CD4-positive, alpha-beta T cell treated with Interleukin-21 for 1 hour (primary cell): Measurements from ENCODE around the gene PRKG1.
"Not testable (repeated sequence)": the region's sequence is repeated elsewhere in the genome, so short reads cannot be mapped to it uniquely, and the experiment has no call there.

Experiments
- DNase-seq: peaks from one replicate; pipeline ENCODE4 v3.0.0-alpha.2; 2020

PRKG1 gene

DNA sequence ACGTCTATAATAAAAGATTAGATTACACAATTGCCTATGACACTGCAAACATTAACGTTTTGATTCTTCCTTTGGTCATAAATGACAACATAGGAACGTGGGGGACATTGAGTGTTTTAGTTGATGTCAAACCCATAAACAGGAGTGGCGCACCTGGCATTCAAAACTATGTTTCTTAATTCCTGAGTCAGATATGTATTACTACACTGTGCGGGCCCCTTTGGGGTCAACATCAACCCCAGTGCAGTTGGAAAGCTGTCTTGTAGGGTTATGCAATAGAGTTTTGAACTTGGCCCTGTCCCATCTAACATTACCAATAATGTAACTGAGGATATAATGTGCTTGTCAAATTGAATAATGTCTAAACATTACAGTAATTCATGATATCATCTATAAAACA, 468.6 kb downstream of the PRKG1 start:
- DNase-seq: no peak

DNA sequence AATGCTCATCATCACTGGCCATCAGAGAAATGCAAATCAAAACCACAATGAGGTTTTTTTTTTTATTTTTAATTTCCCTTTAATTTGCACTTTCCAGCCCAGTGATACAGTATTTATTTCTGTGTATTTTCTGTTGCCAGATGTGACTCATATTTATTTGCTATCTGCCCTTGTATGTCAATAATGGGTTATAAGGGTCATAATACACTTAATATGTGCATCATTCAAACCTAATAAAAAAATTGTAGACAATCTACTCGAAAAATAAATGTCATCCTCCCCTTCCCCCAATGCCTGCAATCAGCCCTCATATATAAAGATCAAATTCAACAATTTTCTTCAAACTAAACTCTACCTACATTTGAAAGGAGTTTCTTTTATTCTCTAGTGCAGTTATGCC, 470.6 kb downstream of the PRKG1 start:
- no peak for DNase-seq

DNA sequence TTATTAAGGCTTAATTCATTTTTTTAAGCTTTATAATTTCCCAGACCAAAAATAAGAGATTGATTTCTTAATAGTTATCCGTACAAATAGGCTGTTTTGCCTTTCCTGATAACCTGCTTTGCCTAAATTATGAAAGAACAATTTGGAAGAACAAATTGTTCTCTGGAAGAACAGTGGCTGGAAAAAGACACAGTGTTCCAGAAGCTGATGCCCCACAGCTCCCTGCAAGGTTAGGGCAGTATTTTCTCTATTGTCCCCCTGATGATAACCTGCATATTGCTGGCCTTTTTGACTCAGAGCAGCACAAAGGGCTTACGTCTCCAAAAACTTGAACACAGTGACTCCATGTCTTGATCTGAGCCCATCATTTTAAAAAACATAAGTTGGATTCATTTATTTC, 473.7 kb downstream of the PRKG1 start:
- no peak for DNase-seq

DNA sequence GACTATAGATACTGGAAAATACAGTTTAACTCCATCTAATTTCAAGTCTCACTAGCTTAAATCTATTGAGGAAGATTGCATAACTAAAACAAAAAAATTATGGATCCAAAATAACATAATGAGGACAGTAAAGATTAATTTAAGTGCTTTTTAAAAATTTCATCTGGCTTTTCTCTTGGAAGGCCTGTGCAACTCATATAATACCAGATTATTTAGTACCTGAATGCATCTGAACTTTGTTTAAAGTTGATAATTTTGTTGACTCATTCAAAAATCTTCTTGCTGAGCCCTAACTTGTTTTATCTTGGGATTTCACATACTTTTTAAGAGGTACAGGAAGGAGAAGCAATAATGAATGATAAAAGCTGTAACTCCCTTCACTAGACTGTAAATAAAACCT, 478.6 kb downstream of the PRKG1 start:
- no peak for DNase-seq

DNA sequence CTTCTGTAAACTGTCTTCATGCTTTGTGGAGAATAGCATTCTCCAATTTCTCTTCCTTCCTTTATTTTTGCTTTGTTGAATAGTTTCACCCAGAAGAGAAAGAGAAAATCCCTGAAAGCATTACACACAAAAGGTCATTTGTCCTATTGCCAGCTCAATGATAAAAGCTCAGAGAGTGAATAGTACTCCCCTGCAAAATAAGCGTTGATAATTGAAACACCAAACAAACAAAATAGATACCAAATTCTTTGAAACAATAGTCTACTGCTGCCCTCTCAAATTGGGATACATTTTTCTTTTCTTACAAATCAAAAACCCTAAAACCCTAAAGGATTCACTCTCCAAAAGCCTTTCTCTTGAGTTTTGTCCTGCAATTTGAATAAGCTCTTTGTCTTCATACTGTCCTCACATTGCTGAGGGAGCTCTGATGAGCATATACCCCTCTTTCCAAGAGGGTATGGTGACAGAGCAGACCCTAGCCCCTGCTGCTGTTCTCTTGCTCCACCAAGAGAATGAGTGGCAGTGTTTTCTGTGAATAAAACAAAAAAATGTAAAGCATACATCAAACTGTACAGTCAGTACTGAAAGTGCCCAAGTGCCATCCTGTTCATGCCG, 490.7 kb downstream of the PRKG1 start:
- no peak for DNase-seq

DNA sequence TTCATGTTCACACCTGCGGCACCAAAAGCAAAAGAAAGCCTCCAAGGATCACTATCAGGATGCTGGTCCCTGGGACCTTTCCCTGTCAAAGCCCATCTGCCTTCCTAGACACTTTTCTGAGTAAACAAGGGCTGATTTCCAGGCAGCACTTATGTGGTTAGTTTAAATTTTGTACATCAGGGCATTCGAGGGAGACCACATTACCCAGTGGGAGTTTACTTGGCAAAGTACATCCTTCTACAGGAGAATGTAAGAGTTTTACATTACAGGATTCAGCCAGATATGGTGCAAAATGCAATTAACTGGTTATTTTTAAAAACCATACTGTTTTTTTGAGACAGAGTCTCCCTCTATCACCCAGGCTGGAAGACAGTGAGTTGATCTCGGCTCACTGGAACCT, 493.0 kb downstream of the PRKG1 start:
- no peak for DNase-seq

DNA sequence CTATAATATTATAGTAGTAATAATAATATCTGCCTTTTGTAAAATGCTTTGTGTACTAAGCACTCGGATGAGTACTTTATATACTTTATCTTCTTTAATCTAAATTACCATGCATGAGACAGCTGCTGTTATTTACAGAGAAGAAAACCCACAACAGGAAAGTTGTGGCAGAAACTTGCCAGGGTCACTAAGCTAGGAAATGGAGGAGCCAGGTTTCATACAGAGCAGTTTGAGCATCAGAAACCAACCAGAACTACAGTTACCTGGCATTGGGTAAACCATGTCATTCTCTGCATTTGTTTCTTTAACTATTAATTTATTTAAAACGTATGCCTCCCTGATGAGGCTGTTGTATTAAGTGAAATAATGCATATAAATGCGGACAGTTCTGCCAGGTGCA, 495.2 kb downstream of the PRKG1 start:
- DNase-seq: no peak

DNA sequence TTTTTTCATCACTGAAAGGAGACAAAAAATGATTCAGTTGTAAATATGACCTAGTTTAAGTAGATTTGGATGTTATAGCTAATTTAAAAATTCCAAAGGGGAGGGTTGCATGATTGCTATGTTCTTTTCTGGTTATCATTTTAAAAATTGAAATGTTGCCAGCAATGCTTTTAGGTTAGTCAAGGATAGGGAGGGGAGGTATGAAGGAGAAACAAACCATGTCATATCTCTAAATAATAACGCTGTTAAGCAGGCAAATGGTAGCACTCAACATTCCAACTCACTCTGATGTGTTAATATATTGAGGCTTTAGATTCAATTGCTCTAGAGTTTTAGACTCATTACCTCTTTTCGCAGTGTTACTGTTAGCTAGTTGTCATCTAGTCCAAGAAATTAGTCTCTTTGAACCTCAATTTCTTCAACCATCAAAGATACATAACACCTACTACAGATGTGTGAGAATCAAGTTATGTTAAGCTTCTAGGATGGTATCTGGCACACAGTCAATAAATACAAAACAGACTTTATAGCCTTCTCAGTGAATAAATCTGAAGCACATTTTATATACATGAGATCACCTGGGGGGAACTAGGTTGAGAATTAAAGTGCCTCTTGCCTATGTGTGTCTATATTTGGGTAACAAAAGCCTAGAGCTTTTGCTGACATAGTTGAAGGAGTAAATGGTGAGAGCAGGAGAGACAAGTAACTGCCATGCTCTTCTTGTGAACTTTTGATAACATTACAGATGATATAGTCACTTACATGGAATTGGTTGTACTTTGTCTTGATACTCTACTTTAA, 500.2 kb downstream of the PRKG1 start:
- no peak for DNase-seq

DNA sequence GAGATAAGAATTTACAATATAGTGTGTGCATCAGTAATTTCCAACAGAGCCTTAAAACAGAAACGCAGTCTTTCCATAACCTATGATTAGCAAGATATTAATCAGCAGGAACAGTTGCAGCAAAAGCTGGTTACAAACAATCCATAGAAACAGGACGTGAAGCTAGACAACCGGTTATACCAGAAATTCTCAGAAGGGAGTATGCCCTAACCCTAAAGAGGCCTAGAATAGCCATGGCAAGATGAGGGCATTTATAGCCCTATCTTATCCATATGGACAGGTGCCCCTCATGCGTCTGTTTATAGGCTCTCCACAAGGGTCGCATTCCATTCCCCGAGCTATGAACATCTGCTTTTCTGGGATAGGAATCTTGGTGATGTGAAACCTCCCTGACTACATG, 506.9 kb downstream of the PRKG1 start:
- not testable (repeated sequence) for DNase-seq

DNA sequence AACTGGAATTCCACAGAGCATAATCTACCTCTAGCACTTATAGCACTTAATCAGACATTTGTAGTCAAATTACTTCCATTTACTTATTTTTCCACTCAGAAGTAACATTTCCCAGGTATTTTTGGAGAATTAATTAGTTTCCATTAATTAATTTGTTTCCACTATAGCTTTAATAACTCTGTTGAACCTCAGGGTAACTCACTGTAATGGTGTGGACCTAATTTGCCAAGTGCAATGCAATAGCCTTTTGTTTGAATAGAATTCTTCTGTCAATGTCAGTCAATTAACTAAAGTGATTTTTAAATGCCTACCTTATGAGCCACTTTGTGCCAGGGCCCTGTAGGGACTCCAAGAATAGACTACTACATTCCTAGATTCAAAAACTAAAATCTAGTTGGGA, 509.7 kb downstream of the PRKG1 start:
- DNase-seq: no peak

DNA sequence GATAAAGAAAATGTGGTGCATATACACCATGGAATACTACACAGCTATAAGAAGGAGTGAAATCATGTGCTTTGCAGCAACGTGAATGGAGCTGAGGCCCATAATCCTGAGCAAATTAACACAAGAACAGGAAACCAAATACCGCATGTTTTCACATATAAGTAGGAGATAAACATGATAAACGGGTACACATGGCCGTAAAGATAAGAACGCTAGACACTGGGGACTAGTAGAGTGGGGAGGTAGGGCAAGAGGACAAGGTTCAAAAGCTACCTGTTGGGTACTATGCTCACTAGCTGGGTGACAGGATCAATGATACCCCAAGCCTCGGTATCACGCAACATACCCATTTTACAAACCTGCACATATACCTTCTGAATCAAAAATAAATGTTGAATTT, 511.5 kb downstream of the PRKG1 start:
- DNase-seq: no peak

DNA sequence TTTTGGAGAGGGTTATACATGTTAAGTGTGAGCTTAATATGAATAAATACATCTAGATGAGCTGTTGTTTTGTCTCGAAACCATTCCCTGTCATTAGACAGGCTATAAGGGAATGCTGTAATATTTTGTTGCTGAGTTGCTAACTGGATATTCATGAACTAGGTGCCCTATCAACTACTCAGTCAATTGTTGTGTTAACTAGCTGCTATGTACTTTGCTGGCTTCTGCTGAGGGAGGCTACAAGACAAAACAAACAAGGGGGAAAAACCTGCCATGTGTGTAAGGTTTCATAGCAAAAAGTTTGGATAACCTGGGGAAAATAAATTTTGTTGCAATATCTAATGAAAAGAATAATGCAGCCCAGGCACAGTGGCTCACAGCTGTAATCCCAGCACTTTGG, 514.7 kb downstream of the PRKG1 start:
- DNase-seq: no peak

DNA sequence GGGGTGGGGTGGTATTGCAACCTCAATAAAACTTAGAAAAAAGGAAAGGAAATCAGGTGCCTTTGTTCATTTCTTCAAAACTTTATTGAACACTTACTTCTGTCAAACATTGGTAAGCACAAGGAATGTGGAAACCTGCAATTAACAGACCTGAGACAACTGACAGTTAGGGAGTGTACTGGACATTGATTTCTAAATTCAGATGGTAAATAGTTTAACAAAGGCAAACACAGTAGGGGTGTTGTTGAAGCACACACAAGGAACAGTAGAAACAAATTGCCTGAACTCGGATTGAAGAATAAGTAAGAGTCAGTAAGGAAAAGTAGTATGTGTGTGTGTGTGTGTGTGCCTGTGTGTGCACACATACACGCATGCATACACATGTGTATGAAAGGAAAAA, 516.5 kb downstream of the PRKG1 start:
- no peak for DNase-seq

DNA sequence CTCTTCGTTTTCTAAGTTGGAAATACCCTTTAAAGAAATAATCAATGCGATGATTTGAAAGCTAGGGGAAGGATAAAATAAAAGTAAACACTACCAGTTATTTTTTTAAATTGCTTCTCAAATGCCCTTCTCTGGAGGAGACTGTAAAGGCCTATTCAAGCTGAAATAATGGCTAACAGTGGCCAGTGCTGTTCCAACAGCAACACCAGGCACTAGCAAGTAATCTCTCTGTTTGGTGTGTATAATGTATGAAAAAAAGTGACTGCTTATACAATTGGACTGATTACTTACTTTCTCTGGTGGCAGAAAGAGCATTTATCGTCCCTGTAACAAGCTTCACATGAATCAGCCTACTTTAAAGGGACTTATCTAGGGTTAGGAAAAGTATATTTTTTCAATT, 522.4 kb downstream of the PRKG1 start:
- DNase-seq: no peak

DNA sequence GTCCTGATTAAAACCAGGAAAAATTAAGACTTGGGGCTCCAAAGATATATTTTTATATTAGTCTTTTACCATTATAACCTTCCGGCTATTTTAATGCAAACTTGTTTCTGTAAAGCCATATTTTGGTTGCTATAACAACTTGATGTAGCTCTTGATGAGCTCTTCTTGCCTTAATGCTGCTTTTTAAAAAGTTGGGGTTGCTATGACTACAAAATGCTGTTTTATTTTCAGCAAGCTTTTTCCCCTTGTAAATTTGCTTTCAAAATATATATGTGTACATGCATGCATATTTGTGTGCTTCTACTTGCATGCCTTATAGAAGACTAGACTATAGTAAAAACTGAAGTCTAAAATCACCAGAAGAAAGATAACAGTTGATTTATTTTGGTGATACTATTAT, 525.4 kb downstream of the PRKG1 start:
- DNase-seq: no peak

DNA sequence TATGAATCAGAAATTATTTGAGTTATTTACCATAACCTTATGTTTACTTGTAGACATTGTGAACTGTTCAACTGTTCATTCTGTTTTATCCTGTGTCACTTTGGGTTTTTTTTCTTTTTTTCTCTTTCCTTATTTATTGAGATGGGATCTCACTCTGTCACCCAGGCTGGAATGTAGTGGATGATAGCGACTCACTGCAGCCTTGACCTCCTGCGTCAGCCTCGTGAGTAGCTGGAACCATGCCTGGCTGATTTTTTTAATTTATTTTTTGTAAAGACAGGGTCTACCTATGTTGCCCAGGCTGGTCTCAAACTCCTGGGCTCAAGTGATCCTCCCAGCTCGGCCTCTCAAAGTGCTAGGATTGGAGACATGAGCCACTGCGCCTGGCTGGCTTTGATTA, 528.0 kb downstream of the PRKG1 start:
- no peak for DNase-seq

DNA sequence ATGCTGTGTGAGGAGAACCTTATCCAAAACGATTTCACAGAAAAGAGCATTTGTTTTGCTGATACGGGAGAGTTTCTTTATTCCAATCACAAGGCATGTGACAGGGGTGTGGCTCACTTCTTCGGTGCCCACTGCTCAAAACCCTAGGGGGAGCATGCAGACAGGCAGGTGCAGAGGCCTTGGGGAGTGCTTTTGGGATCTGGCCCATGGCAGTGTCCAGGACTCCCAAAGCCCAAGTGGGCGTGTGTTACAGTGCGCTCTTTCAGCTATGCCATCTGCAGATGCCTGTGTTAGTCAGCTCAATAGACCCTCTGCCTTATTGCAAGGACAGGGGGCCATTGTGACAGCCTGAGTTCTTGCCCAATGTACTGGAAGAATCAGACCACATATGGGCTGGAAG, 530.3 kb downstream of the PRKG1 start:
- no peak for DNase-seq

DNA sequence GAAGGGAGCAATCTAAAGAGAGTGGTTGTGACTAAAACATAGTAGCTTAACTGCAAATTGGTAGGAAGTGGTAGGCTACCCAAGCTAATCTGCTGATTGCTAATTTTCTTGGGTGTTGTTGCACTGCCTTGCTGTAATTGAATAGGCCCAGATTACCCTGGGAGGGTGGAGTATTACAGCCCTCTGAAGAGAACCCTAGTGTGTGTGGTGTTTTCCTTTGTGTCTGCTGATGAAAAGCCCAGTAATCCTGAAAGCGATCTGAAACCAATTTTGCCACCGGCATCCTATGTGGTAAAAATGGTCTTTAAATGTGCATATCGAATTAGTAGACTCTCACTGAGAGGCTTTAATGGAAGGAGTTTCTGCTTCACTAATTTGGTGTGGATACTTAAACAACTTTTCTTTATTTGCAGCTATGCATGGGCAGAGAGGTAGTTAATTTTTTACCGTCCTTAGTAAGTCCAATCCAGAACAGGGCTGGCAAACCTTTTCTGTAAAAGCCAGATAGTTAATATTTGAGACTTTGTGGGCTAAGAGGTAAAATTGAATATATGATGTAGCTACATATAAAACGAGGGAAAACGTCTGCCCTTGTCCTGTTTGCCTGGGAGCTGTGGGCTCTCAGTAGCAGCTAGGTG, 532.7 kb downstream of the PRKG1 start:
- no peak for DNase-seq

DNA sequence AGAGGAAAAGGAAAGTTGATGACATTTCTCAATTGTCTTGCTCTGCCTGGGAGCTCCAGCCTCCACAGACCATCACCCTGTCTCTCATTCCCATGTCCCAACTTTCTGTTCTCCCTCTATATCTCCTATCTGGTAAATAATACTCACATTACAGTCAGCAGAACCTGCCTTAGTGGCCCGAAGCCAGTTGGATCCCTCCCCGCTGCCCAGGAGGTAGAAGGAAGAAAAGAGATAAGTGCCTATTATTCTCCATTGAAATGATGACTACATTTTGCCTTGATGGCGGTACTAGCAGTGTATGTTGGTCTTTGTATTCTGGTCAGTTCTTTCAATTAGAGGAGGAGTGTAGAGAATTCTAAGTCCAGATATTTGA, 533.2 kb downstream of the PRKG1 start:
- no peak for DNase-seq

DNA sequence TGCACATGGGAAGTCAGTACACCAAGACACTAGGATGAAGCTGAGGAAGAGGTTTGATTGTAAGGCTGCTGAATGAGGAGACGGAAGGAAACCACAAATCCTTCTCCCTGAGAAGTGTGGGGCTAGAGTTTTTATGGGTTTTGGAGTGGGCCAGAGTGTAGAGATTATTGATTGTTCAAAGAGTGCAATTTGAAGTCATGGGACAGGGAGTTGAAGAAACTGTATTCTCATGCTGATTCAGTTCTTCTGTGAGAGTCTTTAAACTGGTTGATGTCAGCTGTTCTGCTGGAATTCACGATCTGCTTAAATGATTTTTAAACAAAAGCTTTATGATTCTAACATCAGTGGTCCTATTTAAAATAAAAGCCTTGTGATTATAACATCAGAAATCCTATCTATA, 533.9 kb downstream of the PRKG1 start:
- DNase-seq: no peak

DNA sequence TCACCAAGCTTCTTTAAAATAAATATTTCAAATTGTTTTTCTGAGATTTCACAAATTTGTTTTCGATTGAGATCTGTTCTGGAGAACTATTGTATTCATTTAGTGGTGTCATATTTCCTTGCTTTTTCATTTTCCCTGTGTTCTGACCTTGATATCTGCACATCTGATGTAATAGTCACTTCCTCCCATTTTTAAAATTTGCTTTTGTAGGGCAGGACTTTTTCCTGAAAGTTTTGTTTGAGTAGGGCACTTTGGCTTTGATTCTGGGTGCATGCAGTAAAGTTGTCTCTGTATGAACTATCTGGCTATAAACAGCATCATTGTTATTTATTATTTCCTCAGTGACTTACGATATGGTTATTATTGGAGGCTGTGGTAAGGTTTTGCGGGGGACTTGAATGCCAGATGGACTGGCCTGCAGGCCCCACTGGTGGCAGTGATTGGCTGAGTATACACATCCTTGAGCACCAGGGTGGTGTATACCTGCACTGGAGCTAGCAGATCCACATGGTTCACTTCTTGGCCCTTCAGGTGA, 541.5 kb downstream of the PRKG1 start:
- DNase-seq: no peak

DNA sequence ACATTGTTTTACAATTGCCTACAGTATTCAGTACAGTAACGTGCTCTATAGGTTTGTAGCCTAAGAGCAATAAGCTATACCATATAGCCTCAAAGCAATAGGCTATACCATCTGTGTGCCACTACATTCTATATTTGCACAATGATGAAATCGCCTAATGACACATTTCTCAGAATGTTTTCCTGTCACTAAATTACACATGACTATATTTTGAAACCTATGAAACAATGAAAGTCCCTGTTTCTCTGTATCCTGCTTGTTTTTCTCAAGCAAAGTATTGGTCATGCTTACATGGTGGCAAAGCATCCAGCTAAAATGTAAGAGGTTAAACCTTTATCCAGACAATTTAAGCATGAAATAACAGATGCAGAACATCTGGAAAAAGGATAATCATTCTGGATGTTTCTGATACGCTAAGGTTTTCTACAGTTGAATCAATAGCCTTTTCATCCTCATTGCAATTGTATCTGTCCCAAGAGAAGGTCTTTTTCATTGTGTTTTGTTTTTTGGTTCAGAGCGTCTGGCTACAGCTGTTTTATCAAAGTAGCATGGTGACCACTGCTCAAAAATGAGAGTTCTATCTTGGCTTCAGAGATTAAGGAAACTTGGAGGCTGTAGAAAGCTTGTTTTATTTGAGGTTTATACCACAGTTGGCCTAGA, 543.4 kb downstream of the PRKG1 start:
- no peak for DNase-seq

DNA sequence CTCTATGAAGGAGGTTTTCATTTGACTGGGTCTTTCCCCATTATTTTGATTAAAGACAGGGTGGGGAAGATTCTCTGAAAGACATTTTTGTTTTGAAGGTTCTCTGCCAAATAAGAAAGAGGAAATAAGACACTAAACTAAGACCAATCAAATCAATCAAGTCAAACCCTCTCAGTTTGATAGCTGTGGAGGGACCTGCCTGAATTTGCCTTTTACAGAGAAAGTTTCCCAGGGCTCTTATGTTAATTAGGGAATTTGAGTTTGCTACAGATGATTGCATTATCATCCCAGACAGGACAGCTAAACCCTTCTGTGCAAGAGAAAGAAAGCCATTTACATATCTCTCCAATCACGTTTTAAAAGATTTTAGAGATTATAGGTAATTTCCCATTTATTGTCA, 545.1 kb downstream of the PRKG1 start:
- no peak for DNase-seq

DNA sequence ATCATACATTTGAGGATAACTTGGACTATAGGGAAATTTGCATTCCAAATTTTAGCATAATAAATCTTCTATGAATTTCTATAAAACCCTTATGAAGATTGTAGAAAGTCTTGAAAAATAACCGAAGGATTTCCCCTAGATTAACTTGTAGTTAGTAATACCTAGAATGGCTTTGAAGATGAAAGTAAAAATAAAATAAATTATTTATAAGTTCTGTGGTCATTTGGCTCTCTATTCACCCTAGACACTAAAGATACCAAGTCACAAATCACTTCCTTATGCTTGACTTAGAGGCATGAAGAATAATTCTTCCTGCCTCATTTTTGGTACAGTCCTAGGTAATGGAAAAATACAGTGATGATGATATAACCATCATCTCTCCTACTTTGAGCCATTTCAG, 545.8 kb downstream of the PRKG1 start:
- no peak for DNase-seq
